GM12874 (cell line): Measurements from ENCODE around the gene CNRIP1.

ENCODE experiments used
- CTCF ChIP-seq: IDR thresholded peaks from 2 replicates; pipeline ENCODE4 v1.5.1; 2011; ENCODE audit warnings: low read depth, mild to moderate bottlenecking, control low read depth, low read length, moderate library complexity; ENCODE audit not compliant: insufficient read depth

The CNRIP1 gene

GRCh38 chr2:68253219-68254068, 66.3 kb downstream of the CNRIP1 start:
- TF ChIP-seq CTCF, result no peak

- TF ChIP-seq CTCF, result no peak
Measured at GRCh38 chr2:68252400-68253218, 67.1 kb downstream of the CNRIP1 start, which contains the start of gene PPP3R1. Gene PPP3R1 (minus strand): TSS chr2:68252532. CDS start chr2:68252127, 405 bp downstream.

- no peak for TF ChIP-seq CTCF
Measured at GRCh38 chr2:68251855-68252399, 67.8 kb downstream of the CNRIP1 start.

GRCh38 chr2:68251187-68251854, 68.4 kb downstream of the CNRIP1 start:
- peak; percentile 62 for TF ChIP-seq CTCF

- TF ChIP-seq CTCF, result no peak
Measured at GRCh38 chr2:68250652-68251186, 69.0 kb downstream of the CNRIP1 start.

GRCh38 chr2:68250196-68250595, 69.6 kb downstream of the CNRIP1 start:
- TF ChIP-seq CTCF, result no peak
